Pancreas (tissue), 10 donors: Measurements from ENCODE around the gene CSNK1G3. TPM values are rescaled to one million over a fixed set of nuclear protein-coding genes. Genes with fewer than 3 reads are reported as not detected.

Source experiments
- ATAC-seq, 4 donors: fragments of 200-7000 bp; cut with Tn5 transposase; one replicate each; pipeline versions ENCODE4 v1.8.0 to v1.9.1; 2020; ENCODE audit warnings: mild to moderate bottlenecking in 4 of 4, moderate library complexity in 4 of 4
- DNase-seq, 6 donors: peaks; one replicate each; pipeline ENCODE4 v3.0.0-alpha.2; 2020
- FAIRE-seq: peaks from 2 replicates; lab custom pipeline; 2012; peaks lifted over from hg19 to GRCh38; lab: Jason Lieb, UNC
- H3K27ac ChIP-seq, 4 donors: fragments of 200-600 bp; sonication (generic); 1 replicate in 3 of 4; 2 replicates in 1 of 4; pipeline versions ENCODE4 v1.5.0 to v1.8.0; 2020
- H3K27me3 ChIP-seq, 4 donors: fragments of 200-600 bp; one replicate each; pipeline ENCODE4 v1.8.0; 2021
- H3K36me3 ChIP-seq, 3 donors: fragments of 200-600 bp; sonication (generic) in 1 of 3; one replicate each; pipeline versions ENCODE4 v1.5.0 to v1.8.0; 2020 to 2021
- H3K4me1 ChIP-seq, 3 donors: fragments of 200-600 bp; one replicate each; pipeline ENCODE4 v1.8.0; 2021
- H3K4me3 ChIP-seq, 4 donors: fragments of 200-600 bp; sonication (generic) in 2 of 4; one replicate each; pipeline versions ENCODE4 v1.5.0 to v1.8.0; 2020 to 2021
- H3K9me3 ChIP-seq, 4 donors: fragments of 200-600 bp; one replicate each; pipeline ENCODE4 v1.8.0; 2021
- CTCF ChIP-seq, 4 donors: fragments of 200-600 bp; sonication (generic) in 3 of 4; IDR thresholded peaks; one replicate each; pipeline versions ENCODE4 v1.5.0 to v1.8.0; 2021; ENCODE audit warnings: antibody characterized with exemption in 4 of 4
- WGBS, 2 donors: extraction: QIAGEN DNeasy Blood & Tissue Kit; methylation state at CpG; one replicate each; pipeline ENCODE4 v1.1.7; 2013; 5-methylcytosine and 5-hydroxymethylcytosine counted together
- intact Hi-C, 3 donors: fragments of 100-400 bp; cut with DNase I; formaldehyde crosslinking; loops; one replicate each; pipeline versions ENCODE4 v1.11.1 to v1.14.2; 2022
- polyA plus RNA-seq, 2 donors: library from polyadenylated mRNA; stranded (reverse); fragments of 200-250 nt; gene quantifications; one replicate each; pipeline ENCODE4 v1.2.3, GENCODE V29; 2013
- total RNA-seq, 6 donors: library from RNA; stranded (reverse); fragmentation: NEBNext Ultra II Directional in 4 of 6; extraction: Animal tissue kit (Norgen Biotek cat#: 25700) in 4 of 6; gene quantifications; one replicate each; pipeline versions ENCODE4 v1.2.1 to v1.2.4, GENCODE V29; 2021 to 2023
- donor health status: healthy with polysubstance abuse.
- donor health status: DM: no; HTN: no; CAD: no; lungs with moderate emphysema.
- donor health status: DM: no; HTN: no; CAD: no.
- donor health status: control.
- donor health status: control.
- donor health status: Bipolar disorder and iron deficiency.
- donor health status: DM: yes; HTN: yes; CAD: no.
- donor health status: DM: no; HTN: no; CAD: no.
- donor health status: DM: no; HTN: no; CAD: no.
- donor health status: DM: yes; HTN: yes; CAD: no.

The CSNK1G3 gene
- total and polyA plus RNA-seq, 8 donors, result 3.9 to 29.0 (median 13.9) TPM

- Histone ChIP-seq H3K4me1 (no peaks in the 10 kb centered on the region), H3K9me3 (no peaks in the 10 kb centered on the region), H3K27me3 (no peaks in the 10 kb centered on the region), H3K4me3 (no peak overlapping the region), H3K36me3 (no peaks in the 10 kb centered on the region), H3K27ac (no peak overlapping the region)
- no peak for ATAC-seq
- TF ChIP-seq CTCF (IDR thresholded peaks at IDR 0.05), result no peak
- DNase-seq, result no peak
- no peak for FAIRE-seq
- intact Hi-C loops, result no loop called here
- 78 to 80% methylated on average over 2 of the region's 2 CpGs for WGBS, 2 donors
These were observed 127.3 kb downstream of the CSNK1G3 start for GRCh38 chr5:123639244-123639643.

GRCh38 chr5:123645024-123645603, 133.1 kb downstream of the CSNK1G3 start:
- Histone ChIP-seq H3K27me3 (no peaks in the 10 kb centered on the region), H3K4me3 (no peak overlapping the region), H3K27ac (no peak overlapping the region), H3K36me3 (no peaks in the 10 kb centered on the region), H3K4me1 (no peaks in the 10 kb centered on the region), H3K9me3 (no peaks in the 10 kb centered on the region)
- TF ChIP-seq CTCF (IDR thresholded peaks at IDR 0.05), result no peak
- intact Hi-C loops, result no loop called here
- ATAC-seq (no peak), DNase-seq (no peak), FAIRE-seq (no peak)
- WGBS, 2 donors, result 20 to 39% methylated on average over 1 of the region's 1 CpG

- FAIRE-seq (no peak), ATAC-seq (no peak), DNase-seq (no peak)
- Histone ChIP-seq H3K27me3 (no peaks in the 10 kb centered on the region), H3K4me1 (no peaks in the 10 kb centered on the region), H3K36me3 (no peaks in the 10 kb centered on the region), H3K27ac (no peak overlapping the region), H3K4me3 (no peak overlapping the region), H3K9me3 (no peaks in the 10 kb centered on the region)
- intact Hi-C loops, result no loop called here
- no peak for TF ChIP-seq CTCF (IDR thresholded peaks at IDR 0.05)
- 72 to 88% methylated on average over 1 of the region's 1 CpG for WGBS, 2 donors
These were observed 135.1 kb downstream of the CSNK1G3 start for GRCh38 chr5:123647066-123647465.

GRCh38 chr5:123651234-123651633, 139.3 kb downstream of the CSNK1G3 start:
- H3K9me3 ChIP-seq, result no peaks in the 10 kb centered on the region
- no peaks in the 10 kb centered on the region for H3K27me3 ChIP-seq
- no peak overlapping the region for H3K27ac ChIP-seq
- H3K4me1 ChIP-seq, result no peaks in the 10 kb centered on the region
- ATAC-seq, result no peak
- no peak for FAIRE-seq
- H3K36me3 ChIP-seq, result no peaks in the 10 kb centered on the region
- no peak for DNase-seq
- intact Hi-C loops, result no loop called here
- no peak for TF ChIP-seq CTCF (IDR thresholded peaks at IDR 0.05)
- 72 to 77% methylated on average over 4 of the region's 4 CpGs for WGBS, 2 donors
- H3K4me3 ChIP-seq, result no peak overlapping the region

- H3K9me3 ChIP-seq, result no peaks in the 10 kb centered on the region
- TF ChIP-seq CTCF (IDR thresholded peaks at IDR 0.05), result no peak
- ATAC-seq, result no peak
- H3K27me3 ChIP-seq, result no peaks in the 10 kb centered on the region
- intact Hi-C loops, result no loop called here
- WGBS, 2 donors, result 92 to 94% methylated on average over 2 of the region's 2 CpGs
- no peak overlapping the region for H3K27ac ChIP-seq
- no peaks in the 10 kb centered on the region for H3K36me3 ChIP-seq
- H3K4me3 ChIP-seq, result no peak overlapping the region
- no peak for DNase-seq
- no peaks in the 10 kb centered on the region for H3K4me1 ChIP-seq
- FAIRE-seq, result no peak
These were observed 147.0 kb downstream of the CSNK1G3 start for GRCh38 chr5:123659011-123659410.
